ENCODE measurements around the gene PNPLA2. TPM values are rescaled to one million over a fixed set of nuclear protein-coding genes. Genes with fewer than 3 reads are reported as not detected.

The PNPLA2 gene
- total and polyA plus RNA-seq, 2 of the 8 experiments (the other 6 are each of a cell fraction or from before 2014, with no cell fraction given): 30.9 to 62.1 TPM

- TF ChIP-seq, protein P1, sequence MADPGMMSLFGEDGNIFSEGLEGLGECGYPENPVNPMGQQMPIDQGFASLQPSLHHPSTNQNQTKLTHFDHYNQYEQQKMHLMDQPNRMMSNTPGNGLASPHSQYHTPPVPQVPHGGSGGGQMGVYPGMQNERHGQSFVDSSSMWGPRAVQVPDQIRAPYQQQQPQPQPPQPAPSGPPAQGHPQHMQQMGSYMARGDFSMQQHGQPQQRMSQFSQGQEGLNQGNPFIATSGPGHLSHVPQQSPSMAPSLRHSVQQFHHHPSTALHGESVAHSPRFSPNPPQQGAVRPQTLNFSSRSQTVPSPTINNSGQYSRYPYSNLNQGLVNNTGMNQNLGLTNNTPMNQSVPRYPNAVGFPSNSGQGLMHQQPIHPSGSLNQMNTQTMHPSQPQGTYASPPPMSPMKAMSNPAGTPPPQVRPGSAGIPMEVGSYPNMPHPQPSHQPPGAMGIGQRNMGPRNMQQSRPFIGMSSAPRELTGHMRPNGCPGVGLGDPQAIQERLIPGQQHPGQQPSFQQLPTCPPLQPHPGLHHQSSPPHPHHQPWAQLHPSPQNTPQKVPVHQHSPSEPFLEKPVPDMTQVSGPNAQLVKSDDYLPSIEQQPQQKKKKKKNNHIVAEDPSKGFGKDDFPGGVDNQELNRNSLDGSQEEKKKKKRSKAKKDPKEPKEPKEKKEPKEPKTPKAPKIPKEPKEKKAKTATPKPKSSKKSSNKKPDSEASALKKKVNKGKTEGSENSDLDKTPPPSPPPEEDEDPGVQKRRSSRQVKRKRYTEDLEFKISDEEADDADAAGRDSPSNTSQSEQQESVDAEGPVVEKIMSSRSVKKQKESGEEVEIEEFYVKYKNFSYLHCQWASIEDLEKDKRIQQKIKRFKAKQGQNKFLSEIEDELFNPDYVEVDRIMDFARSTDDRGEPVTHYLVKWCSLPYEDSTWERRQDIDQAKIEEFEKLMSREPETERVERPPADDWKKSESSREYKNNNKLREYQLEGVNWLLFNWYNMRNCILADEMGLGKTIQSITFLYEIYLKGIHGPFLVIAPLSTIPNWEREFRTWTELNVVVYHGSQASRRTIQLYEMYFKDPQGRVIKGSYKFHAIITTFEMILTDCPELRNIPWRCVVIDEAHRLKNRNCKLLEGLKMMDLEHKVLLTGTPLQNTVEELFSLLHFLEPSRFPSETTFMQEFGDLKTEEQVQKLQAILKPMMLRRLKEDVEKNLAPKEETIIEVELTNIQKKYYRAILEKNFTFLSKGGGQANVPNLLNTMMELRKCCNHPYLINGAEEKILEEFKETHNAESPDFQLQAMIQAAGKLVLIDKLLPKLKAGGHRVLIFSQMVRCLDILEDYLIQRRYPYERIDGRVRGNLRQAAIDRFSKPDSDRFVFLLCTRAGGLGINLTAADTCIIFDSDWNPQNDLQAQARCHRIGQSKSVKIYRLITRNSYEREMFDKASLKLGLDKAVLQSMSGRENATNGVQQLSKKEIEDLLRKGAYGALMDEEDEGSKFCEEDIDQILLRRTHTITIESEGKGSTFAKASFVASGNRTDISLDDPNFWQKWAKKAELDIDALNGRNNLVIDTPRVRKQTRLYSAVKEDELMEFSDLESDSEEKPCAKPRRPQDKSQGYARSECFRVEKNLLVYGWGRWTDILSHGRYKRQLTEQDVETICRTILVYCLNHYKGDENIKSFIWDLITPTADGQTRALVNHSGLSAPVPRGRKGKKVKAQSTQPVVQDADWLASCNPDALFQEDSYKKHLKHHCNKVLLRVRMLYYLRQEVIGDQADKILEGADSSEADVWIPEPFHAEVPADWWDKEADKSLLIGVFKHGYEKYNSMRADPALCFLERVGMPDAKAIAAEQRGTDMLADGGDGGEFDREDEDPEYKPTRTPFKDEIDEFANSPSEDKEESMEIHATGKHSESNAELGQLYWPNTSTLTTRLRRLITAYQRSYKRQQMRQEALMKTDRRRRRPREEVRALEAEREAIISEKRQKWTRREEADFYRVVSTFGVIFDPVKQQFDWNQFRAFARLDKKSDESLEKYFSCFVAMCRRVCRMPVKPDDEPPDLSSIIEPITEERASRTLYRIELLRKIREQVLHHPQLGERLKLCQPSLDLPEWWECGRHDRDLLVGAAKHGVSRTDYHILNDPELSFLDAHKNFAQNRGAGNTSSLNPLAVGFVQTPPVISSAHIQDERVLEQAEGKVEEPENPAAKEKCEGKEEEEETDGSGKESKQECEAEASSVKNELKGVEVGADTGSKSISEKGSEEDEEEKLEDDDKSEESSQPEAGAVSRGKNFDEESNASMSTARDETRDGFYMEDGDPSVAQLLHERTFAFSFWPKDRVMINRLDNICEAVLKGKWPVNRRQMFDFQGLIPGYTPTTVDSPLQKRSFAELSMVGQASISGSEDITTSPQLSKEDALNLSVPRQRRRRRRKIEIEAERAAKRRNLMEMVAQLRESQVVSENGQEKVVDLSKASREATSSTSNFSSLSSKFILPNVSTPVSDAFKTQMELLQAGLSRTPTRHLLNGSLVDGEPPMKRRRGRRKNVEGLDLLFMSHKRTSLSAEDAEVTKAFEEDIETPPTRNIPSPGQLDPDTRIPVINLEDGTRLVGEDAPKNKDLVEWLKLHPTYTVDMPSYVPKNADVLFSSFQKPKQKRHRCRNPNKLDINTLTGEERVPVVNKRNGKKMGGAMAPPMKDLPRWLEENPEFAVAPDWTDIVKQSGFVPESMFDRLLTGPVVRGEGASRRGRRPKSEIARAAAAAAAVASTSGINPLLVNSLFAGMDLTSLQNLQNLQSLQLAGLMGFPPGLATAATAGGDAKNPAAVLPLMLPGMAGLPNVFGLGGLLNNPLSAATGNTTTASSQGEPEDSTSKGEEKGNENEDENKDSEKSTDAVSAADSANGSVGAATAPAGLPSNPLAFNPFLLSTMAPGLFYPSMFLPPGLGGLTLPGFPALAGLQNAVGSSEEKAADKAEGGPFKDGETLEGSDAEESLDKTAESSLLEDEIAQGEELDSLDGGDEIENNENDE (IDR thresholded peaks at IDR 0.05; ENCODE audit: insufficient replicate concordance, low read length): no peak
- TF ChIP-seq SIRT6 (IDR thresholded peaks at IDR 0.05; ENCODE audit: low read length) (no peak), SRF (IDR thresholded peaks at IDR 0.05; ENCODE audit: low read depth, low read length) (no peak), GABPA (IDR thresholded peaks at IDR 0.05; ENCODE audit: borderline replicate concordance, insufficient read depth, low read length) (no peak), BACH1 (IDR thresholded peaks at IDR 0.05; ENCODE audit: low read length) (peak; percentile 82), KDM4A (IDR thresholded peaks at IDR 0.05; ENCODE audit: low read depth, low read length, severe bottlenecking) (no peak), BCL11A (IDR thresholded peaks at IDR 0.05; ENCODE audit: low read depth in 2 of 2, low read length in 2 of 2) (no peak), SP2 (IDR thresholded peaks at IDR 0.05; ENCODE audit: low read length) (no peak), SIN3A (conservative IDR thresholded peaks at IDR 0.05 in 1 of 2, IDR thresholded peaks at IDR 0.05 in 1 of 2; ENCODE audit: low read depth in 1 of 2, low read length in 2 of 2) (peak in 1 of 2 experiments; percentile 73; a peak in 2 of 4 replicates), PHF8 (conservative IDR thresholded peaks at IDR 0.05; ENCODE audit: low read depth, low read length) (peak; percentile 48), KDM1A (IDR thresholded peaks at IDR 0.05; ENCODE audit: borderline replicate concordance, low read length) (no peak)
Measured at GRCh38 chr11:798093-798713, 20.5 kb upstream of the PNPLA2 start, which contains the start of gene SLC25A22 (continued).

Data from H1 (cell line).